GM20000 (cell line): ENCODE data around the gene AP1G2.

Source experiments
- DNase-seq: peaks from one replicate; pipeline ENCODE4 v3.0.0; 2012; ENCODE audit warnings: low spot score
- TF ChIP-seq, protein P1 (sequence below): IDR thresholded peaks from 2 replicates; pipeline ENCODE4 v1.5.1; 2012; ENCODE audit warnings: mild to moderate bottlenecking, control low read depth; ENCODE audit errors: extremely low read depth, missing control alignments

AP1G2 gene

DNA sequence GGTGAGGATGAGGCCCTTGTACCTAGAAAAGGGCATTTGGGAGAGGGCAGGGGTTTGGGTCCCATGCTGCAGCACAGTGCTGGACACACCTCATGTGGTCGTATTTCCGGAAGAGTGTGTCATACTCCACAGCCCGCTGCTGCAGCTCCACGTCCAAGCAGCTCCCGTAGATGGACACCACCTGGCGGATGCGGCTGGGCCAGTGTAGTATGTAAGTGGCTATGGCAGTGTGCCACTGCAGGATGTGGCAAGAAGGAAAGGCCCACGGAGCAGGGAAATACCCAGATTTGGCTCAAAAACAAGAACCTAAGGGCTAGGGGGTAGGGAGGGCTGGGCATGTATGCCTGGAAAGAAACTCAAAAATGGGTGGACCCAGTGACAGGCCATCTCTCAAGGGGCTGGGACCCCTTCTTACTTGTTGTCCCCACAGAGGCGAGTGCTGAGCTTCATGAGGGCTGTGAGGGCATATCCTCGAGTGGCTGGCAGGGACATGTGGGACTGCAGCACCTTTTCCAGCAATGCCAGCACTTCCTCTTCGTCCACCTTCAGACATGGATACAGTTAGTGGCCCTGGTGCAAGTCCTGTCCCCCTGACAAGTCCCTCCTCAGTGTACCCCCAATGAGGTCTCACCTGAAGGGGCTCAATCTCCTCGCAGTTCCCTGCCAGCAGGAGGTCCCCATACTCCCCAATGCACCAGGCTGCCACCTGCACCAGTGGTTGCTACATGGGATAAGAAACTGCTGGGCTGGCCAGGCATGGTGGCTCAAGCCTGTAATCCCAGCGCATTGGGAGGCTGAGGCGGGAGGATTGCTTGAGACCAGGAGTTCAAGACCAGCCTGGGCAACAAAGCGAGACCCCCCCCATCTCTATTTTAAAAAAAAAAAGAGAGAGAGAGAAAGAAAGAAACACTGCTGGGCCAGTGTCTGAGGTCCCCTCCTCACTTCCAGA is 5.4 kb downstream of the AP1G2 start:
- TF ChIP-seq, protein P1, sequence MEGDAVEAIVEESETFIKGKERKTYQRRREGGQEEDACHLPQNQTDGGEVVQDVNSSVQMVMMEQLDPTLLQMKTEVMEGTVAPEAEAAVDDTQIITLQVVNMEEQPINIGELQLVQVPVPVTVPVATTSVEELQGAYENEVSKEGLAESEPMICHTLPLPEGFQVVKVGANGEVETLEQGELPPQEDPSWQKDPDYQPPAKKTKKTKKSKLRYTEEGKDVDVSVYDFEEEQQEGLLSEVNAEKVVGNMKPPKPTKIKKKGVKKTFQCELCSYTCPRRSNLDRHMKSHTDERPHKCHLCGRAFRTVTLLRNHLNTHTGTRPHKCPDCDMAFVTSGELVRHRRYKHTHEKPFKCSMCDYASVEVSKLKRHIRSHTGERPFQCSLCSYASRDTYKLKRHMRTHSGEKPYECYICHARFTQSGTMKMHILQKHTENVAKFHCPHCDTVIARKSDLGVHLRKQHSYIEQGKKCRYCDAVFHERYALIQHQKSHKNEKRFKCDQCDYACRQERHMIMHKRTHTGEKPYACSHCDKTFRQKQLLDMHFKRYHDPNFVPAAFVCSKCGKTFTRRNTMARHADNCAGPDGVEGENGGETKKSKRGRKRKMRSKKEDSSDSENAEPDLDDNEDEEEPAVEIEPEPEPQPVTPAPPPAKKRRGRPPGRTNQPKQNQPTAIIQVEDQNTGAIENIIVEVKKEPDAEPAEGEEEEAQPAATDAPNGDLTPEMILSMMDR, result no peak
- DNase-seq, result no peak

DNA sequence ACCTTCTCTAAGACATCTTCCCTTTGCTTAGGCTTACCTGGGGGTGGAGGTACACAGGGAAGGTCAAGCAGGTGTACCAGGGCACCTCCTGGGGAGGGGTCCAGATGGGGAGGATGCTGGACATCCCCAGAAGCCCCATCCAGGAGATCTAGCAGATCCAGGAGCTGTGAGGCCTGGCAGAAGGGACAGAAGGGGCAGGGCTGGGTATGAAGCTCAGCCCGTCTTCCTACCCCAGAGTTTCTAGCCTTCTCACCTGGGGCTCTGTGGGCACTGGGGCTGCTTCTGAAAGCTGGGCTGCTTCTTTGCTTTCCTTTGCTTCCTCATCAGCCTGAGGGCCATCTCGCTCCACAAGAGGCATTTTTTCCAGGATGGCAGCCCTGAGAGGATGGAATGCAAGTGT is 6.3 kb downstream of the AP1G2 start:
- no peak for DNase-seq
- TF ChIP-seq, protein P1, result no peak

DNA sequence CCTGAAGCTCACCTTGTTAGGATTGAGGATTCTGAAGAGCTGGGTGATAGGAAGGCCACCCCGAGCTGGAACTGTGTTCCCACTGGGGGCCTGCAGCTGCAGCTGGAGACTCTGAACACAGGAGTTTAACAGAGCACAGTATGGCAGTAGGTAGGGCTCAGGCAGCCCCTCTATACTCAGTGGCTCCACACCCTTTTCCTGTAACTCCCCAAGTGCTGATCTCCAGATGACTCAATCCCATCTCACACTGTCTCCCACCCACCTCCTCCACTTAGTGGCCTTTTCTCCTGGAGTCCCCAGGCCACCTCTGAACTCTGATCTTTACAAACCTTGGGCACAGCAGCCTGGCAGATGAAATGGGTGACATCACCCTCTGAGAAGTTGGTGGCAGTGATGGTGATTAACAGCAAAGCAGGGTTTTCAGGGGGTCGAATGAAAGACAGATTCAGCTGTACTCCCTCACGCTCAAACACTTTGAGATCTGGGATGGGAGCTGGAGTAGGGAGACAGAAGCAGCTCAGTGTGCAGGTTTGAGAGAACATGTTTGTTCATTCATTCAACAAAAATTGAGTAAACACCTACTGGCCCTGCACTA is 7.6 kb downstream of the AP1G2 start:
- no peak for DNase-seq
- TF ChIP-seq, protein P1, result no peak

DNA sequence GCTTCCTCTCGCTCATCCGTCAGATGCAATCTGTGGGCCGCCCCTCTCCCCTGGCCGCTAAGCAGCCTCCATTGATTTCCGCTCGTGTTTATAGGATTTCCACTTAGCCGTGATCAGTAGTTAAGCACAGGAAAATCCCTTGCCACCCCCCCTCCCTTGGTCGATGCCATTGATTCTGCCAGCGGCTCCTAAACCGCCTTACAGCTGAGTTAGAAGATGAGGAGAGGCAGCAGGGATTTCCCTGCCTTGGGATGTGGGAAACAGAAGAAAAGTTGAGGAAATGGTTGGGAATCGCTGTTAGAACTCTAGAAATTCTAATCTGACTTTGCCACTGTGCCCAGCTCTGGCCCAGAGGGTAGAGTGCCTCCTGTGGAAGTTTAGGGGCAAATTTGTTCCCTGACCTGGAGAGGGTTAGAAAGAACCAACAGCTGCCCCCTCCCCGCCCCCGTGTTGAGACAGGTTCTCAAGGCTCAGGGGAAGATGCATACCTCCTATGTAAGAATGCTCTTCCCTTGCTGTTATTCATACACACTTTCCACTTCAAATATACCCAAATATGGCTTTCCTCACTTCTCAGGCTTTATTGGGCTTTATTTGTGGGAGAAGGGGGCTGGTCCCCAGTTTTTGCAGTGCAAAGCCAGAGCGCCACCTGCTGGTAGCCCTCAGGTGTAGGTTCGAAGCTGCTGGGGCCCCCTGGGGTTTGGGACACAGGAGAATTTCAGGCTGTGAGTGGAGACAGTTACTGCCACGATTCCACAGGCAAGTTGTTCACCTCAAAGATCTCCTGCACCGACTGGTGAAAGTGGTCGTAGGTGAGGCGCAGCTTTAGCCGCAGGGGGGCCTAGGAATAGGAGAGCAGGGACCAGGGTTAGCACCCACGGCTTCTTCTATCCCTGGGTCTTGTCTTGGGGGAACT is 8.3 kb downstream of the AP1G2 start:
- DNase-seq, result peak; percentile 60

DNA sequence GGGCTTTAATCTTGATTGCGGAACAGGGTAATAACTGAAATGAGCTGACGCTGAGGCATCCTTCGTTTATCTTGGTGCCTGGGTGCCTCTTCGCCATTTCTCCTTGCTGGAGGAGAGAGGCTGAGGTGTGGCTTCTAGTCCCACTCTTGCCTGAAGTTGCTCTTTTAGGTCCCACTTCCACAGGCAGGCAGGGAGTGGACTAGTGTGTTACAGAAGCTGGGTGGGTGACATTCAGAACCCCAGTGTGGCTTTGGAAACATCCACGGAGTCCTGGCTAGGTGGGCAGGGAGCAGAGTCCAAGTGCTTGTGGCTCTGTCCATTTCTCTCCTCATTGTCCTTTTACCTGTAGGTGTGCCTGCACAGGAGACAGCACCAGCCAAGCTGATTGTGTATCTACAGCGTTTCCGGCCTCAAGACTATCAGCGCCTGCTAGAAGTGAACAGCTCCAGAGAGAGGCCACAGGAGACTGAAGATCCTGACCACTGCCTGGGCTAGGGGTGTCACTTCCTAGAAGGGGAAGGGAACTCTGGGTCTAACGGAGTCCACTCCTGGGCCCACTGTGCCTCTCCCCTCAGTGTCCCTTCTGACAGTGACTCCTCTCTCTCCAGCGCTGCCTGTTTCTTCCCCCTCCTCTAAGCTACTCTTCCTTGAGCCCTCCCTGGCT is 9.1 kb downstream of the AP1G2 start:
- TF ChIP-seq, protein P1, result no peak
- DNase-seq, result no peak

More for the DNA sequence above, 8.3 kb downstream of the AP1G2 start:
- TF ChIP-seq, protein P1, result peak; percentile 91

DNA sequence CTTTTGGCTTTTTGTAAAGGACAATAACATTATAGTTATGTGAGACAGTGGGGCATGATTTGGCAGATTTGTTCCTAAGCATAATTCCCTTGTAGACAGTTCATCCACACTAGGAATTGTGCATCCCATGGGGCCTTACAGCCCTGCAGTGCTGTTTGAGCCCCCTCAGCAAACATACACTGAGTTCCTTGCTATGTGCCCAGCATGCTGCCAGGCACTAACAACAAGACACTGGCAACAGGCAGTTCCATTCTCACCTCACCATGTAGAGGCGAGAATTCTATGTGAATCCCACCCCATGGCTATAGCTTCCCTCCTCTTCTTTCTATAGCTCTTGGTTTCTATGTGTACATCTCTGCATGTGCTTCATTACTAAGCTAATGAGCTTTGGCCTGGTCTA is 9.6 kb downstream of the AP1G2 start:
- TF ChIP-seq, protein P1, result no peak
- no peak for DNase-seq
